ENCODE measurements around the gene PIWIL4. TPM values are rescaled to one million over a fixed set of nuclear protein-coding genes. Genes with fewer than 3 reads are reported as not detected.

The PIWIL4 gene
- total RNA-seq, 1 experiment from 2014 or later = 3.4 TPM

- TF ChIP-seq CTCF (IDR thresholded peaks at IDR 0.05; ENCODE audit: insufficient read depth in 1 of 2, low read depth in 1 of 2, low read length in 1 of 2, severe bottlenecking in 1 of 2, unreplicated experiment in 1 of 2) = no peak
- CTCF ChIA-PET = no interaction called here
- H3K4me1 ChIP-seq = peaks cover 12% of the 10 kb centered on the region; the same call in 1 of the 2 replicates
- intact Hi-C loops (cut with micrococcal nuclease; ENCODE audit: unreplicated experiment) = no loop called here
- Mint-ChIP-seq H3K9me3 (ENCODE audit: unreplicated experiment) (no peaks in the 10 kb centered on the region), H3K27me3 (ENCODE audit: insufficient read depth, unreplicated experiment) (no peaks in the 10 kb centered on the region), H3K36me3 (ENCODE audit: insufficient read depth, unreplicated experiment) (no peaks in the 10 kb centered on the region), H3K27ac (ENCODE audit: unreplicated experiment) (no peak overlapping the region), H3K4me1 (ENCODE audit: low read depth, unreplicated experiment) (no peaks in the 10 kb centered on the region), H3K4me3 (ENCODE audit: unreplicated experiment) (no peak overlapping the region)
- no TSS peak for BruUV-seq (replicated peaks)
- no peak for DNase-seq
- H3K27me3 ChIP-seq (replicated peaks; ENCODE audit: control insufficient read depth, insufficient read depth, low read length) = no peaks in the 10 kb centered on the region
- no peaks in the 10 kb centered on the region for H3K9me3 ChIP-seq
- POLR2A ChIA-PET = no interaction called here
- no peak overlapping the region for H3K4me3 ChIP-seq (ENCODE audit: low read depth, low read length)
- H3K36me3 ChIP-seq (ENCODE audit: control insufficient read depth, insufficient read depth, low read length) = no peaks in the 10 kb centered on the region
Observed at GRCh38 chr11:94574193-94574961, 7.2 kb downstream of the PIWIL4 start.

- no TSS peak for BruUV-seq (replicated peaks)
- Mint-ChIP-seq H3K4me1 (ENCODE audit: low read depth, unreplicated experiment) (peaks cover 2% of the 10 kb centered on the region), H3K27ac (ENCODE audit: unreplicated experiment) (no peak overlapping the region)
Observed at GRCh38 chr11:94576306-94576705, 9.1 kb downstream of the PIWIL4 start.

GRCh38 chr11:94577841-94578240 lies 10.7 kb downstream of the PIWIL4 start:
- no peaks in the 10 kb centered on the region for H3K9me3 Mint-ChIP-seq (ENCODE audit: unreplicated experiment)
- no peaks in the 10 kb centered on the region for H3K27me3 Mint-ChIP-seq (ENCODE audit: insufficient read depth, unreplicated experiment)
- no peak for DNase-seq
- no peak overlapping the region for H3K27ac Mint-ChIP-seq (ENCODE audit: unreplicated experiment)
- intact Hi-C loops (cut with micrococcal nuclease; ENCODE audit: unreplicated experiment) = no loop called here
- no peak overlapping the region for H3K4me3 ChIP-seq (ENCODE audit: low read depth, low read length)
- peaks cover 23% of the 10 kb centered on the region for H3K4me1 ChIP-seq
- no peaks in the 10 kb centered on the region for H3K36me3 Mint-ChIP-seq (ENCODE audit: insufficient read depth, unreplicated experiment)
- no peak overlapping the region for H3K4me3 Mint-ChIP-seq (ENCODE audit: unreplicated experiment)
- no peaks in the 10 kb centered on the region for H3K9me3 ChIP-seq
- no peaks in the 10 kb centered on the region for H3K36me3 ChIP-seq (ENCODE audit: control insufficient read depth, insufficient read depth, low read length)
- CTCF ChIA-PET = no interaction called here
- BruUV-seq (replicated peaks) = no TSS peak
- no peaks in the 10 kb centered on the region for H3K27me3 ChIP-seq (replicated peaks; ENCODE audit: control insufficient read depth, insufficient read depth, low read length)
- peaks cover 8% of the 10 kb centered on the region for H3K4me1 Mint-ChIP-seq (ENCODE audit: low read depth, unreplicated experiment)
- POLR2A ChIA-PET = no interaction called here
- TF ChIP-seq CTCF (IDR thresholded peaks at IDR 0.05; ENCODE audit: insufficient read depth in 1 of 2, low read depth in 1 of 2, low read length in 1 of 2, severe bottlenecking in 1 of 2, unreplicated experiment in 1 of 2) = no peak

More at GRCh38 chr11:94576306-94576705, 9.1 kb downstream of the PIWIL4 start:
- Histone ChIP-seq H3K9me3 (no peaks in the 10 kb centered on the region), H3K27me3 (replicated peaks; ENCODE audit: control insufficient read depth, insufficient read depth, low read length) (no peaks in the 10 kb centered on the region), H3K4me3 (ENCODE audit: low read depth, low read length) (no peak overlapping the region), H3K4me1 (peaks cover 12% of the 10 kb centered on the region), H3K36me3 (ENCODE audit: control insufficient read depth, insufficient read depth, low read length) (no peaks in the 10 kb centered on the region)
- intact Hi-C loops (cut with micrococcal nuclease; ENCODE audit: unreplicated experiment) = no loop called here
- Mint-ChIP-seq H3K4me3 (ENCODE audit: unreplicated experiment) (no peak overlapping the region), H3K27me3 (ENCODE audit: insufficient read depth, unreplicated experiment) (no peaks in the 10 kb centered on the region), H3K9me3 (ENCODE audit: unreplicated experiment) (no peaks in the 10 kb centered on the region), H3K36me3 (ENCODE audit: insufficient read depth, unreplicated experiment) (no peaks in the 10 kb centered on the region)
- no peak for DNase-seq
- no peak for TF ChIP-seq CTCF (IDR thresholded peaks at IDR 0.05; ENCODE audit: insufficient read depth in 1 of 2, low read depth in 1 of 2, low read length in 1 of 2, severe bottlenecking in 1 of 2, unreplicated experiment in 1 of 2)
- CTCF ChIA-PET = no interaction called here
- POLR2A ChIA-PET = no interaction called here

All from Caco-2 (cell line).